Naive thymus-derived CD4-positive, alpha-beta T cell (primary cell): ENCODE measurements around the gene TNFAIP2. TPM values are rescaled to one million over a fixed set of nuclear protein-coding genes. Genes with fewer than 3 reads are reported as not detected.

Source experiments
- ATAC-seq: fragments of 150-1000 bp; cut with Tn5 transposase; 2 replicates; pipeline ENCODE4 v1.10.0; 2021; ENCODE audit warnings: mild to moderate bottlenecking, moderate library complexity
- CTCF ChIA-PET: fragments of 350-600 bp; sonication (Branson Sonifier 250); formaldehyde crosslinking; loops from one replicate; lab custom pipeline; 2021; ENCODE audit warnings: antibody characterized with exemption; lab: Charles Lee
- POLR2A ChIA-PET: fragments of 350-600 bp; sonication (Branson Sonifier 250); formaldehyde crosslinking; loops from one replicate; lab custom pipeline; 2021; ENCODE audit warnings: antibody characterized with exemption, inconsistent platforms; lab: Charles Lee
- DNase-seq, 9 donors: peaks; one replicate each; pipeline versions ENCODE4 v3.0.0 to v3.0.0-alpha.2; 2020 to 2022; ENCODE audit warnings: mixed read lengths in 1 of 9
- H3K27ac ChIP-seq: one replicate; pipeline ENCODE4 v1.7.0; 2013; ENCODE audit warnings: mild to moderate bottlenecking, low read depth, low read length, moderate library complexity
- H3K27me3 ChIP-seq, 2 donors: one replicate each; pipeline ENCODE4 v1.7.0; 2013; ENCODE audit warnings: low read length in 2 of 2, mild to moderate bottlenecking in 2 of 2, moderate library complexity in 2 of 2; ENCODE audit not compliant: control insufficient read depth in 2 of 2, insufficient read depth in 2 of 2
- H3K36me3 ChIP-seq, 3 experiments: 1 replicate in 2 of 3; 2 replicates in 1 of 3; pipeline ENCODE4 v1.7.0; 2013; ENCODE audit warnings: low read length in 3 of 3, mild to moderate bottlenecking in 3 of 3, moderate library complexity in 1 of 3; ENCODE audit not compliant: insufficient read depth in 3 of 3, control insufficient read depth in 2 of 3
- H3K4me1 ChIP-seq, 2 donors: one replicate each; pipeline ENCODE4 v1.7.0; 2013; ENCODE audit warnings: low read length in 2 of 2, mild to moderate bottlenecking in 2 of 2, moderate library complexity in 1 of 2; ENCODE audit not compliant: control insufficient read depth in 2 of 2, insufficient read depth in 2 of 2
- H3K4me3 ChIP-seq: 2 replicates; pipeline ENCODE4 v1.7.0; 2013; ENCODE audit warnings: mild to moderate bottlenecking, low read length
- H3K9me3 ChIP-seq, 3 experiments: 1 replicate in 2 of 3; 2 replicates in 1 of 3; pipeline ENCODE4 v1.7.0; 2013; ENCODE audit warnings: low read length in 3 of 3; ENCODE audit not compliant: control insufficient read depth in 2 of 3
- H3K27ac Mint-ChIP-seq, 9 donors: one replicate each; pipeline ENCODE4 v1.8.0; 2020 to 2022; ENCODE audit warnings: mixed read lengths in 9 of 9, mild to moderate bottlenecking in 8 of 9, moderate library complexity in 5 of 9, inconsistent platforms in 2 of 9
- H3K27me3 Mint-ChIP-seq, 5 donors: one replicate each; pipeline ENCODE4 v1.8.0; 2021 to 2022; ENCODE audit warnings: mixed read lengths in 5 of 5, mild to moderate bottlenecking in 1 of 5
- H3K36me3 Mint-ChIP-seq, 5 donors: one replicate each; pipeline ENCODE4 v1.8.0; 2020 to 2022; ENCODE audit warnings: mixed read lengths in 5 of 5, mild to moderate bottlenecking in 3 of 5, inconsistent platforms in 1 of 5
- H3K4me1 Mint-ChIP-seq, 7 donors: one replicate each; pipeline ENCODE4 v1.8.0; 2020 to 2022; ENCODE audit warnings: mixed read lengths in 7 of 7, mild to moderate bottlenecking in 3 of 7, inconsistent platforms in 1 of 7
- H3K4me3 Mint-ChIP-seq, 10 donors: one replicate each; pipeline ENCODE4 v1.8.0; 2020 to 2022; ENCODE audit warnings: mild to moderate bottlenecking in 10 of 10, mixed read lengths in 10 of 10, moderate library complexity in 6 of 10, inconsistent platforms in 2 of 10
- H3K9me3 Mint-ChIP-seq, 11 donors: one replicate each; pipeline ENCODE4 v1.8.0; 2020 to 2022; ENCODE audit warnings: mixed read lengths in 11 of 11, mild to moderate bottlenecking in 4 of 11, inconsistent platforms in 1 of 11, moderate library complexity in 1 of 11
- intact Hi-C, 2 donors: fragments of 100-400 bp; cut with micrococcal nuclease; formaldehyde crosslinking; loops; one replicate each; pipeline ENCODE4 v1.15.1; 2023
- polyA plus RNA-seq, 2 donors: library from polyadenylated mRNA; unstranded; fragments of 300-500 nt; fragmentation: Illumina TruSeq; gene quantifications; one replicate each; pipeline ENCODE4 v1.2.3, GENCODE V29; 2021
- total RNA-seq, 6 experiments: library from RNA in 5 of 6; stranded (reverse) in 5 of 6; gene quantifications; 1 replicate in 5 of 6; 2 replicates in 1 of 6; pipeline ENCODE4 v1.2.3 and lab custom pipeline; 2021 to 2026

The TNFAIP2 gene
- total and polyA plus RNA-seq, 7 experiments from 2014 or later, result 1.1 to 309 (median 5.5) TPM; not detected in 2

- CTCF ChIA-PET, result no interaction called here
- intact Hi-C loops, result no loop called here
- no peak overlapping the region for H3K27ac Mint-ChIP-seq
- DNase-seq, result no peak
- H3K36me3 Mint-ChIP-seq, result no peaks in the 10 kb centered on the region
- peaks cover 5 to 15% (median 11%) of the 10 kb centered on the region in 5 donors for H3K27me3 Mint-ChIP-seq
- H3K36me3 ChIP-seq, result no peaks in the 10 kb centered on the region
- peaks cover 0 to 3% (median 0%) of the 10 kb centered on the region in 11 donors for H3K9me3 Mint-ChIP-seq
- POLR2A ChIA-PET, result no interaction called here
- peaks cover 0 to 4% (median 0%) of the 10 kb centered on the region in 7 donors for H3K4me1 Mint-ChIP-seq
- no peaks in the 10 kb centered on the region for H3K27me3 ChIP-seq
- no peak overlapping the region for H3K4me3 ChIP-seq
- no peaks in the 10 kb centered on the region for H3K4me1 ChIP-seq
- no peak for ATAC-seq
- no peaks in the 10 kb centered on the region for H3K9me3 ChIP-seq
- H3K27ac ChIP-seq, result no peak overlapping the region
- H3K4me3 Mint-ChIP-seq, result no peak overlapping the region
Observed at GRCh38 chr14:103127356-103127755, 4.1 kb downstream of the TNFAIP2 start.

- no peak for DNase-seq
- ChIA-PET POLR2A (no interaction called here), CTCF (no interaction called here)
- no peak for ATAC-seq
- Histone ChIP-seq H3K9me3 (no peaks in the 10 kb centered on the region), H3K36me3 (no peaks in the 10 kb centered on the region), H3K27me3 (no peaks in the 10 kb centered on the region), H3K4me3 (no peak overlapping the region), H3K27ac (no peak overlapping the region), H3K4me1 (no peaks in the 10 kb centered on the region)
- Mint-ChIP-seq H3K9me3 (peaks cover 0 to 3% (median 0%) of the 10 kb centered on the region in 11 donors), H3K27me3 (peaks cover 5 to 15% (median 10%) of the 10 kb centered on the region in 5 donors), H3K4me1 (peaks cover 0 to 4% (median 0%) of the 10 kb centered on the region in 7 donors), H3K27ac (no peak overlapping the region), H3K36me3 (no peaks in the 10 kb centered on the region), H3K4me3 (no peak overlapping the region)
- intact Hi-C loops, result no loop called here
Observed at GRCh38 chr14:103127861-103128598, 4.8 kb downstream of the TNFAIP2 start.

- Mint-ChIP-seq H3K27ac (no peak overlapping the region), H3K36me3 (no peaks in the 10 kb centered on the region)
Observed at GRCh38 chr14:103128631-103129300, 5.5 kb downstream of the TNFAIP2 start.

GRCh38 chr14:103129301-103130016, 6.2 kb downstream of the TNFAIP2 start:
- H3K9me3 Mint-ChIP-seq, result peaks cover 0 to 3% (median 0%) of the 10 kb centered on the region in 11 donors
- ATAC-seq (no peak), DNase-seq (no peak)
- no peaks in the 10 kb centered on the region for H3K36me3 Mint-ChIP-seq
- ChIA-PET POLR2A (interaction anchor here (0.6 kb wide), 1 partner anchor 113 kb away, joined by 4 read pairs; no protein-coding TSS in a partner anchor), CTCF (no interaction called here)
- Histone ChIP-seq H3K36me3 (no peaks in the 10 kb centered on the region), H3K4me3 (no peak overlapping the region), H3K27me3 (no peaks in the 10 kb centered on the region), H3K27ac (no peak overlapping the region), H3K4me1 (no peaks in the 10 kb centered on the region), H3K9me3 (no peaks in the 10 kb centered on the region)
- H3K27ac Mint-ChIP-seq, result no peak overlapping the region
- intact Hi-C loops, result no loop called here
- H3K4me1 Mint-ChIP-seq, result peaks cover 0 to 1% (median 0%) of the 10 kb centered on the region in 7 donors
- no peak overlapping the region for H3K4me3 Mint-ChIP-seq
- H3K27me3 Mint-ChIP-seq, result peaks cover 0 to 10% (median 4%) of the 10 kb centered on the region in 5 donors

More at GRCh38 chr14:103128631-103129300, 5.5 kb downstream of the TNFAIP2 start:
- ATAC-seq, result no peak
- Histone ChIP-seq H3K27ac (no peak overlapping the region), H3K27me3 (no peaks in the 10 kb centered on the region), H3K36me3 (no peaks in the 10 kb centered on the region), H3K9me3 (no peaks in the 10 kb centered on the region), H3K4me1 (no peaks in the 10 kb centered on the region), H3K4me3 (no peak overlapping the region)
- ChIA-PET CTCF (no interaction called here), POLR2A (interaction anchor here (0.6 kb wide), 1 partner anchor 114 kb away, joined by 4 read pairs; no protein-coding TSS in a partner anchor)
- Mint-ChIP-seq H3K4me1 (peaks cover 0 to 4% (median 0%) of the 10 kb centered on the region in 7 donors), H3K9me3 (peaks cover 0 to 3% (median 0%) of the 10 kb centered on the region in 11 donors), H3K4me3 (no peak overlapping the region), H3K27me3 (peaks cover 5 to 15% (median 10%) of the 10 kb centered on the region in 5 donors)
- intact Hi-C loops, result no loop called here
- no peak for DNase-seq

- DNase-seq, result no peak
- no peaks in the 10 kb centered on the region for H3K9me3 ChIP-seq
- Mint-ChIP-seq H3K4me3 (no peak overlapping the region), H3K36me3 (no peaks in the 10 kb centered on the region), H3K9me3 (peaks cover 0 to 3% (median 0%) of the 10 kb centered on the region in 11 donors), H3K27me3 (peaks cover 0 to 10% (median under 1%) of the 10 kb centered on the region in 5 donors), H3K27ac (no peak overlapping the region), H3K4me1 (peaks cover 0 to 1% (median 0%) of the 10 kb centered on the region in 7 donors)
- no peaks in the 10 kb centered on the region for H3K36me3 ChIP-seq
- intact Hi-C loops, result no loop called here
- ChIA-PET CTCF (no interaction called here), POLR2A (no interaction called here)
- H3K4me1 ChIP-seq, result no peaks in the 10 kb centered on the region
- ATAC-seq, result no peak
- no peak overlapping the region for H3K27ac ChIP-seq
- H3K27me3 ChIP-seq, result no peaks in the 10 kb centered on the region
- H3K4me3 ChIP-seq, result no peak overlapping the region
Observed at GRCh38 chr14:103130017-103130764, 6.9 kb downstream of the TNFAIP2 start.

DNA sequence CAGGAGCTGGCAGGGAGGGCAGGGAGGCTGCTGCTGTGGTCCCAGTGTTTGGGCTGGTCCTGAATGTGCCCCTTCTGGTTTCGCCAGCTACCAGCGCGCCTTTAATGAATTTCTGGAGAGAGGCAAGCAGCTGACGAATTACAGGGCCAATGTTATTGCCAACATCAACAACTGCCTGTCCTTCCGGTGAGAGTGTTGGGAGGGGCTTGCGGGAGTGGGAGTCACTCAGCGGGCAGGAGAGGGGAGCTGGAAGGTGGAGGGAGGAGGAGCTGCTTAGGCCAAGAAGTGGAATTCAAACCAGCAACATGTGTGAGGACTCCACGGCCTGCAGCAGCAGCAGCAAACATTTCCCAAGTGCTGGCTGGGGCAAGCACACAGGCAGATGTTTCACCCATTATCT, 7.7 kb downstream of the TNFAIP2 start:
- H3K27ac Mint-ChIP-seq, result no peak overlapping the region
- intact Hi-C loops, result no loop called here
- Histone ChIP-seq H3K27me3 (no peaks in the 10 kb centered on the region), H3K27ac (no peak overlapping the region), H3K36me3 (no peaks in the 10 kb centered on the region), H3K9me3 (no peaks in the 10 kb centered on the region), H3K4me1 (no peaks in the 10 kb centered on the region), H3K4me3 (no peak overlapping the region)
- H3K9me3 Mint-ChIP-seq, result peaks cover 0 to 3% (median 0%) of the 10 kb centered on the region in 11 donors
- H3K4me1 Mint-ChIP-seq, result peaks cover 0 to 1% (median 0%) of the 10 kb centered on the region in 7 donors
- H3K36me3 Mint-ChIP-seq, result no peaks in the 10 kb centered on the region
- ChIA-PET POLR2A (no interaction called here), CTCF (no interaction called here)
- ATAC-seq, result no peak
- no peak for DNase-seq
- H3K27me3 Mint-ChIP-seq, result peaks cover 0 to 10% (median 0%) of the 10 kb centered on the region in 5 donors
- H3K4me3 Mint-ChIP-seq, result no peak overlapping the region
